A673 (cell line): ENCODE measurements around the gene CACNA1G. TPM values are rescaled to one million over a fixed set of nuclear protein-coding genes. Genes with fewer than 3 reads are reported as not detected.

Source experiments
- BruUV-seq: library from RNA; stranded (reverse); fragments of 400-500 nt; replicated peaks from 2 replicates; lab custom pipeline; 2021; lab: Mats Ljungman, UMichigan
- CTCF ChIA-PET: fragments of 300-600 bp; sonication (Branson Sonifier 250); formaldehyde crosslinking; loops from one replicate; lab custom pipeline; 2022; ENCODE audit warnings: antibody characterized with exemption; lab: Charles Lee
- POLR2A ChIA-PET: fragments of 300-600 bp; sonication (Branson Sonifier 250); formaldehyde crosslinking; loops from one replicate; lab custom pipeline; 2022; ENCODE audit warnings: antibody characterized with exemption; ENCODE audit not compliant: low non-redundant PET; lab: Charles Lee
- DNase-seq: peaks from one replicate; pipeline ENCODE4 v3.0.0-alpha.2; 2015; ENCODE audit warnings: low spot score
- H3K27ac ChIP-seq: fragments of 200-600 bp; sonication (generic); 2 replicates; pipeline ENCODE4 v1.5.1; 2016; ENCODE audit warnings: mixed run types, low read depth, mild to moderate bottlenecking, mixed read lengths, antibody characterized with exemption, low read length; ENCODE audit not compliant: poor library complexity, severe bottlenecking
- H3K27me3 ChIP-seq: fragments of 200-600 bp; sonication (generic); replicated peaks from 2 replicates; pipeline ENCODE4 v1.6.1; 2017; ENCODE audit warnings: mixed run types, low read depth, mild to moderate bottlenecking, mixed read lengths, antibody characterized with exemption, low read length; ENCODE audit not compliant: insufficient read depth, poor library complexity
- H3K36me3 ChIP-seq: fragments of 200-600 bp; sonication (generic); 2 replicates; pipeline ENCODE4 v1.6.1; 2016; ENCODE audit warnings: mixed run types, mild to moderate bottlenecking, mixed read lengths, antibody characterized with exemption, low read length; ENCODE audit not compliant: insufficient read depth, poor library complexity, severe bottlenecking
- H3K4me1 ChIP-seq: fragments of 200-600 bp; sonication (generic); 2 replicates; pipeline ENCODE4 v1.6.1; 2017; ENCODE audit warnings: mixed run types, mild to moderate bottlenecking, mixed read lengths, antibody characterized with exemption, low read length; ENCODE audit not compliant: insufficient read depth, poor library complexity, severe bottlenecking
- H3K4me3 ChIP-seq: fragments of 200-600 bp; sonication (generic); 2 replicates; pipeline ENCODE4 v1.5.1; 2016; ENCODE audit warnings: low read depth, mixed run types, mild to moderate bottlenecking, mixed read lengths, low read length; ENCODE audit not compliant: poor library complexity, severe bottlenecking
- H3K9me3 ChIP-seq: fragments of 200-600 bp; sonication (generic); 2 replicates; pipeline ENCODE4 v1.6.1; 2016; ENCODE audit warnings: mixed run types, low read depth, mild to moderate bottlenecking, mixed read lengths, antibody characterized with exemption, low read length; ENCODE audit not compliant: poor library complexity, severe bottlenecking
- EZH2 ChIP-seq: fragments of 200-600 bp; sonication (generic); IDR thresholded peaks from 2 replicates; pipeline ENCODE4 v1.6.1; 2017; ENCODE audit warnings: borderline replicate concordance, low read depth, mild to moderate bottlenecking, mixed read lengths, antibody characterized with exemption, low read length; ENCODE audit not compliant: poor library complexity, severe bottlenecking
- intact Hi-C: fragments of 100-400 bp; cut with micrococcal nuclease; formaldehyde crosslinking; loops from one replicate; pipeline ENCODE4 v1.10.0; 2022; ENCODE audit not compliant: unreplicated experiment
- total RNA-seq: library from RNA; stranded (reverse); gene quantifications from 2 replicates; pipeline ENCODE4 v1.2.3, GENCODE V29; 2021
- TF ChIP-seq, protein P1 (sequence below): fragments of 300-800, 200-600 bp; sonication (generic); conservative IDR thresholded peaks from 2 replicates; pipeline ENCODE4 v1.5.1; 2017; ENCODE audit warnings: low read depth, mild to moderate bottlenecking, antibody characterized with exemption, low read length, moderate library complexity, mixed read lengths

Gene CACNA1G
- total RNA-seq, 1 experiment from 2014 or later, result 7.1 TPM

DNA sequence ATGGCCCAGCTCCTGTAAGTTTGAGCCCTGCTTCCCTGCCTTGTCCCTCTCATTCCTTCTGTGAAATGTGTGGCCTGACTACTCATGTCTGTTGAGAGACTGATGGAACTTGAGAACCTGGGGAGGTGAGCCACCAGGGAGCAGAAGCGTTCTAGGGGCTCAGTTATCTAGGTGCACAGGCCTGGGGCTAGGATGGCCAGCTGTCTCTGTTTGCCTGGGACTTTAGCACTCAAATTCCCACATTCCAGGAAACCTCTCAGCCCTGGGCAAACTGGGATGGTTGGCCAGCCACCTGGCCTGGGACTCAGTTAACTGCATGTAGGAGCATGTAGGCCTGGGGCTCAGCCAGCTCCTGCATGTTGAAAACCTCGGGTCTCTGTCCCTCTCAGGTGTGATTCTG lies 37.3 kb upstream of the CACNA1G start:
- H3K4me1 ChIP-seq, result no peaks in the 10 kb centered on the region
- H3K27ac ChIP-seq, result no peak overlapping the region
- H3K27me3 ChIP-seq, result no peaks in the 10 kb centered on the region
- H3K36me3 ChIP-seq, result no peaks in the 10 kb centered on the region
- POLR2A ChIA-PET, result no interaction called here
- DNase-seq, result no peak
- no peaks in the 10 kb centered on the region for H3K9me3 ChIP-seq
- no TSS peak for BruUV-seq
- intact Hi-C loops, result no loop called here
- CTCF ChIA-PET, result no interaction called here
- H3K4me3 ChIP-seq, result no peak overlapping the region
- TF ChIP-seq, protein P1, sequence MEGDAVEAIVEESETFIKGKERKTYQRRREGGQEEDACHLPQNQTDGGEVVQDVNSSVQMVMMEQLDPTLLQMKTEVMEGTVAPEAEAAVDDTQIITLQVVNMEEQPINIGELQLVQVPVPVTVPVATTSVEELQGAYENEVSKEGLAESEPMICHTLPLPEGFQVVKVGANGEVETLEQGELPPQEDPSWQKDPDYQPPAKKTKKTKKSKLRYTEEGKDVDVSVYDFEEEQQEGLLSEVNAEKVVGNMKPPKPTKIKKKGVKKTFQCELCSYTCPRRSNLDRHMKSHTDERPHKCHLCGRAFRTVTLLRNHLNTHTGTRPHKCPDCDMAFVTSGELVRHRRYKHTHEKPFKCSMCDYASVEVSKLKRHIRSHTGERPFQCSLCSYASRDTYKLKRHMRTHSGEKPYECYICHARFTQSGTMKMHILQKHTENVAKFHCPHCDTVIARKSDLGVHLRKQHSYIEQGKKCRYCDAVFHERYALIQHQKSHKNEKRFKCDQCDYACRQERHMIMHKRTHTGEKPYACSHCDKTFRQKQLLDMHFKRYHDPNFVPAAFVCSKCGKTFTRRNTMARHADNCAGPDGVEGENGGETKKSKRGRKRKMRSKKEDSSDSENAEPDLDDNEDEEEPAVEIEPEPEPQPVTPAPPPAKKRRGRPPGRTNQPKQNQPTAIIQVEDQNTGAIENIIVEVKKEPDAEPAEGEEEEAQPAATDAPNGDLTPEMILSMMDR, result no peak
- TF ChIP-seq EZH2, result no peak

DNA sequence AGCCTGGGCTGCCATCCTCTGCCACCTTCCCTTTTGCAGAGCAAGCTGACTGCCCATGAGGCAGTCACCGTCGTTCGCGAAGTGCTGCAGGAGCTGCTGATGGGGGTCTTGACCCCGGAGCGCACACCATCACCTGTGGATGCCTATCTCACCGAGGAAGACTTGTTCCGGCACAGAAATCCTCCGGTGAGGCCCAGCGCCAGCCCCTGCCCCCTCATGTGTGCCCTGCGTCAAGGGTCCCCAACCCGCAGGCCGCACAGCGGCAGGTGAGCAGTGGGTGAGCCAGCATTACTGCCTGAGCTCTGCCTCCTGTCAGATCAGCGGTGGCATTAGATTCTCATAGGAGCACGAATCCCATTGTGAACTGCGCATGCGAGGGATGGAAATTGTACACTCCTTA lies 35.7 kb upstream of the CACNA1G start:
- POLR2A ChIA-PET, result interaction anchor here (0.6 kb wide), 1 partner anchor 1555 kb away, joined by 3 read pairs; no protein-coding TSS in a partner anchor
- Histone ChIP-seq H3K27me3 (no peaks in the 10 kb centered on the region), H3K9me3 (no peaks in the 10 kb centered on the region), H3K27ac (no peak overlapping the region), H3K4me1 (no peaks in the 10 kb centered on the region), H3K4me3 (no peak overlapping the region), H3K36me3 (no peaks in the 10 kb centered on the region)
- no TSS peak for BruUV-seq
- CTCF ChIA-PET, result no interaction called here
- DNase-seq, result no peak
- TF ChIP-seq, protein P1, result no peak
- no peak for TF ChIP-seq EZH2
- intact Hi-C loops, result no loop called here

DNA sequence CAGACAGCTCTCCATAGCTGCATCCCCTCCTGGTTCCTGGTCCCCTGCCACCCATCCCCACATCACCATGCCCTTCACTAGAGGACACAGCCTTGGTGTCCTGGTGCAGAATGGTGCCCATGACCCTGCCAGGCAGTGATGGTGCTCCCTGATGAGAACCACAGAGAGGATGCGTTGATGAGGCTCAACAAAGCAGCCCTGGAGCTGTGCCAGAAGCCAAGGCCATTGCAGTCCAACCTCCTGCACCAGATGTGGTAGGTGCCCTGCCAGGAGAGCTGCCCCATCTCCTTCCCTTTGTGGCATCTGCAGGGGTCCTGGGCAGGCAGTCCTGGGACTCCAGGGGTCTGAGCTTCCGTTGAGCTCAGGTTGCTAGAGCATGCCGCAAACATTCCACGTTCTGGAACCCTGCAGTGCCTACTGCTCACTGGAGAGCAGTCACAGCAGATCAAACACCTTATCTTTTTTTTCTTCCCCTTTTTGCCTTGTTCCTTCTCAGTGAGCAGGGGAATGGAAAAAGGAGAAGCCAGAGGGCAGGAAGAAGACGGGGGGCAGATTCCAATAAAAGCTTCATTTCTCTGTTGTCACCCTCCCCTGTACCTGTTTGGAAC lies 33.3 kb upstream of the CACNA1G start:
- Histone ChIP-seq H3K27ac (no peak overlapping the region), H3K4me3 (no peak overlapping the region), H3K4me1 (no peaks in the 10 kb centered on the region), H3K9me3 (no peaks in the 10 kb centered on the region), H3K36me3 (no peaks in the 10 kb centered on the region), H3K27me3 (peaks cover 3% of the 10 kb centered on the region)
- CTCF ChIA-PET, result no interaction called here
- no peak for DNase-seq
- TF ChIP-seq, protein P1, result no peak
- TF ChIP-seq EZH2, result no peak
- BruUV-seq, result no TSS peak
- intact Hi-C loops, result no loop called here
- POLR2A ChIA-PET, result no interaction called here
